Astrocyte of the cerebellum (primary cell): ENCODE results near the gene CTXN1.
A peak's percentile ranks its signal among the peaks of the same experiment; 100 is the strongest.

ENCODE experiments used
- DNase-seq: peaks from one replicate; pipeline ENCODE4 v3.0.0-alpha.2; 2011; ENCODE audit warnings: low read depth
- H3K4me3 ChIP-seq: 2 replicates; pipeline ENCODE4 v1.5.1; 2011; ENCODE audit warnings: mild to moderate bottlenecking, low read depth, low read length, moderate library complexity
- in situ Hi-C: cut with HindIII; loops from 2 replicates; pipeline ENCODE4 v1.10.0; 2017; ENCODE audit warnings: low sequenced_read_pairs
- TF ChIP-seq, protein P1 (sequence below): IDR thresholded peaks from 2 replicates; pipeline ENCODE4 v1.5.1; 2012; ENCODE audit warnings: low read length, low read depth, moderate library complexity, mild to moderate bottlenecking; ENCODE audit errors: missing control alignments

Gene CTXN1

DNA sequence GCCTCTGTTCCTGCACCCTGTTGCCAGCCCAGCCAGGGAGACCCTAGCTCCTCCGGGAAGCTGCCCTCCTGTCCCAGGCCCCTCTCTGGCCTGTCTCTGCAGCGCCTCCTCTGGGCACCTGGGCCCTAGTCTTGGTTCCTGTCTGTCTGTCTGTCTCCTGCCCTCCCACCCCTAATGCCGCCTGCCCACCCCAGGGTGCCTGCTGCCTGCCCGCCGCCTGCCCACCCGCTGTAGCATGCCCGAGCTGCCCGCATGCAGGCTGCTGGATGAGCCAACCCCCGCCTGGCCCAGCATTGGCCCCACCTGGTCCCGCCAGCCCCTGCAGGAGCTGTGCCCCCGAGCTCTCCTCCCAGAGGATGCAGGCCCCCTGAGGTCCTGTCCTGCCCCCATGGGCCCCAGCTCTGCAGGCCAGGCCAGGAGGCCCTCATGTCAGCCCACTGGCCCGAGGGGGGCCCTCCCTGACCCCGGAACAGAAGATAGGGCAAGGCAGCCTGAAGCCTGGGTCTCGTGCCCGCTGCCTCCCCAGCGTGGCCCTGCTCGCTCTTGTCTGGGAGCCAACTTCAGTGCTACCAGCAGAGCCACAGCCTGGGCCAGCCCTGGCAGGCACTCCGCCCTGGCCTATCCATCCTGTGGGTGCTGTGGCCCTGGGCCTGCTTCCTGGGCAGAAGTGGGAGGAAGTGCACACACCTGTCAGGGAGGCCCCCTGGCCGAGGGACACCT lies 17.0 kb downstream of the CTXN1 start:
- DNase-seq = no peak
- TF ChIP-seq, protein P1, sequence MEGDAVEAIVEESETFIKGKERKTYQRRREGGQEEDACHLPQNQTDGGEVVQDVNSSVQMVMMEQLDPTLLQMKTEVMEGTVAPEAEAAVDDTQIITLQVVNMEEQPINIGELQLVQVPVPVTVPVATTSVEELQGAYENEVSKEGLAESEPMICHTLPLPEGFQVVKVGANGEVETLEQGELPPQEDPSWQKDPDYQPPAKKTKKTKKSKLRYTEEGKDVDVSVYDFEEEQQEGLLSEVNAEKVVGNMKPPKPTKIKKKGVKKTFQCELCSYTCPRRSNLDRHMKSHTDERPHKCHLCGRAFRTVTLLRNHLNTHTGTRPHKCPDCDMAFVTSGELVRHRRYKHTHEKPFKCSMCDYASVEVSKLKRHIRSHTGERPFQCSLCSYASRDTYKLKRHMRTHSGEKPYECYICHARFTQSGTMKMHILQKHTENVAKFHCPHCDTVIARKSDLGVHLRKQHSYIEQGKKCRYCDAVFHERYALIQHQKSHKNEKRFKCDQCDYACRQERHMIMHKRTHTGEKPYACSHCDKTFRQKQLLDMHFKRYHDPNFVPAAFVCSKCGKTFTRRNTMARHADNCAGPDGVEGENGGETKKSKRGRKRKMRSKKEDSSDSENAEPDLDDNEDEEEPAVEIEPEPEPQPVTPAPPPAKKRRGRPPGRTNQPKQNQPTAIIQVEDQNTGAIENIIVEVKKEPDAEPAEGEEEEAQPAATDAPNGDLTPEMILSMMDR = peak; percentile 2
- no peak overlapping the region for H3K4me3 ChIP-seq
- in situ Hi-C loops = no loop called here

GRCh38 chr19:7908078-7908699 lies 17.7 kb downstream of the CTXN1 start:
- no peak overlapping the region for H3K4me3 ChIP-seq
- TF ChIP-seq, protein P1 = no peak
- in situ Hi-C loops = no loop called here
- DNase-seq = no peak

DNA sequence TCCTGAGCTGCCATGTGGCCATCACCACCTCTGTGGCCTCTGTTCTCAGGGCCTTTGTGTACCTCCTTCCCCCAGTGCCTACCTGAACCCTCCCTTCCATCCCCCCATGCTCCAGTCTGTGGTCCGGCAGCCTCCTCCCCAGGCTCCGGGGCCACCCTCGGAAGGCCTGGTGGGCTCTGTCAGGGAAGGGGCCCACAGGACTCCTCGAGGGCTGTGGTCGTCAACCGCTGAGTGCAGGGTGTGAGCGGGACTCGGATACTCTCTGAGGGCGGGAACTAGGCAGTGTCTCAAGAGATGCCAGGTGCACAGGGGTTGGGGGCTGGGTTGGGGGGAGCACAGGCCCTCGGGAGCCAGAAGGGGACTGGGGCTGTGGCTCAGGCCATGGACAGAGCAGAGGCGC lies 18.4 kb downstream of the CTXN1 start:
- in situ Hi-C loops = no loop called here
- TF ChIP-seq, protein P1 = no peak
- H3K4me3 ChIP-seq = no peak overlapping the region
- no peak for DNase-seq

DNA sequence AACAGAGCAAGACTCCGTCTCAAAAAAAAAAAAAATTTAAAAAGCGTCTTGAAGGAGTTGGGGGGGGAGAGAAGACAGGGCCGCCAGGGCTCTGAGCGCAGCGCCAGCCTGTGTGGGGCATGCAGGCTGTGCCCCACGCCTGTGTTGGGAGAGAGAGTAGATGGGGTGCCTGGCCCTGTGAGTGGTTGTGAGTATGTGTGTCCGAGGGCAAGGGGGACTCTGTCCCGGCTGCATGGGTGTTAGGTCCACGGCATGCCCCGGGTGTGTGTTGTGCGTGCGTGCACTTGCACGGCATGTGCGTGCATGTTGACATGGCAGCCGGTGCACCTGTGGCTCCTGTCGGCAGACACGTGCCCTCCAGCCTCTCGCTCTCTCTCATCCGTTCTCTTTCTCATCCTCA lies 18.8 kb downstream of the CTXN1 start:
- no peak overlapping the region for H3K4me3 ChIP-seq
- TF ChIP-seq, protein P1 = no peak
- no peak for DNase-seq
- in situ Hi-C loops = no loop called here

- H3K4me3 ChIP-seq = no peak overlapping the region
- TF ChIP-seq, protein P1 = no peak
- DNase-seq = no peak
- in situ Hi-C loops = no loop called here
Measured at GRCh38 chr19:7905859-7906258, 20.1 kb downstream of the CTXN1 start.

DNA sequence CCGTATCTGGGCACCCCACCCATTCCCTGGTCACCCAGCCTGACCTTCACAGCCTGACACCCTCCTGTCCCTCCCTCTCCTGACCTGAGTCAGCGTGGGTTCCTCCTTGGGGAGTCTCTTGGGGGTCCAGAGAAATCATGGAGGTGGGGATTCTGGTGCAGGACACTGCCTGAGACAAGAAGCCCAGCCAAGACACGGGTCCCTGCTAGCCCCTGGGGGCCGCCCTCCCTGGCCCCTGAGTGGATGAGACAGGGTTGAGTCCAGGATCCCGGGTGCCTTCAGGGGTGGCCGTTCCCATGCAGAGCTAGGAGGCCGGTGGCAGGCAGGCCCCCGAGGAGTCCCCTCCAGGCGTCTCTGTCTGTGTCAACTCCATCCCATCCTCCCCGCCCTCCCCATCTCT lies 20.7 kb downstream of the CTXN1 start:
- DNase-seq = no peak
- in situ Hi-C loops = no loop called here
- TF ChIP-seq, protein P1 = no peak
- H3K4me3 ChIP-seq = peak overlapping the region; percentile 86
